Iris pigment epithelial cell (primary cell): ENCODE data around the gene MAST4.

Experiments used
- DNase-seq: peaks from one replicate; pipeline ENCODE4 v3.0.0-alpha.2; 2011; ENCODE audit warnings: low read depth

The MAST4 gene

GRCh38 chr5:66875315-66875714 is 279.1 kb downstream of the MAST4 start:
- no peak for DNase-seq

DNA sequence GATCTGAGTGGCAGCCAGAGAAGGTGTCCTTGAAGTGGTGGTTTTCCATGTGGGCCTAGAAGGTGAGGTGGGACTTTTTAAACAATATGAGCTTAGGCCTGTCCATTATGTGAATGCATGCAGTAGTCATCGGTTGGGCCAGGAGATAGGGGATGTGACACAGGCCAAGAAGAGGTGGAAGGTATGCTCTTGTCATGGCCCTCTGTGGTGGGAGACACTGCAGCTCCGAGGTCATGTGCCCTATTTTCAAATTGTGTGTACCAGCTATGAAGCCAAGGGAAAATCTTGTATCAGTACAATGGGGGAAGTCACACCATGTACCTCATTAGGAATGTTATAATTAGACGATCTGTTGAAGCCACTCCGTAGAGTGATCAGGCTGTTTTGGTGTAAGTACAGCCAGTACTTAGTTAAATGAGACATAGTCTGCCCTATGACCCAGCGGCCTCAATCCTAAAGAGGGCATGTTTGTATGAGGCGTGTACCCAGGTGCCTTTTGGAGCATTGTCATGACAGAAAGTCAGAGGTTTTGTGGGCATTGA is 280.1 kb downstream of the MAST4 start:
- no peak for DNase-seq

DNA sequence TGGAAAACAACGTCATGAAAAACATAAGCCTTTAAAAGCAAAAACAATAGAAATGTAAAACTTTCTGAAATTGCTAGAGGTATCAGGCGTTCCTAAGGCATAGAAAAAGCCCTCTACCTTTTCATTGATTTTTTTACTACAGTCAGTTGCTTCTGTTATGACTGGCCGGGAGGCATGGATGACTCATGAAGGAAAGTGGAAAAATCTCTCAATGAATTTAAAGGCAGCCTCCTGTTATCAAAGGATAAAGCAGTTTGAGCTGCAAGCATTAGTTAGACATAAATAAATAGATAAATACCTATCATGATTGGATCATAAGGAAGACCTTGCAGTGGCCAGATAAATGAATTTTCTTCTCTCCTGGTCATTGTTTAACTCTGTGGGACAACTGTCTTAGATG is 281.6 kb downstream of the MAST4 start:
- DNase-seq, result peak; percentile 62

- no peak for DNase-seq
These were observed 284.2 kb downstream of the MAST4 start for GRCh38 chr5:66880401-66880800.

DNA sequence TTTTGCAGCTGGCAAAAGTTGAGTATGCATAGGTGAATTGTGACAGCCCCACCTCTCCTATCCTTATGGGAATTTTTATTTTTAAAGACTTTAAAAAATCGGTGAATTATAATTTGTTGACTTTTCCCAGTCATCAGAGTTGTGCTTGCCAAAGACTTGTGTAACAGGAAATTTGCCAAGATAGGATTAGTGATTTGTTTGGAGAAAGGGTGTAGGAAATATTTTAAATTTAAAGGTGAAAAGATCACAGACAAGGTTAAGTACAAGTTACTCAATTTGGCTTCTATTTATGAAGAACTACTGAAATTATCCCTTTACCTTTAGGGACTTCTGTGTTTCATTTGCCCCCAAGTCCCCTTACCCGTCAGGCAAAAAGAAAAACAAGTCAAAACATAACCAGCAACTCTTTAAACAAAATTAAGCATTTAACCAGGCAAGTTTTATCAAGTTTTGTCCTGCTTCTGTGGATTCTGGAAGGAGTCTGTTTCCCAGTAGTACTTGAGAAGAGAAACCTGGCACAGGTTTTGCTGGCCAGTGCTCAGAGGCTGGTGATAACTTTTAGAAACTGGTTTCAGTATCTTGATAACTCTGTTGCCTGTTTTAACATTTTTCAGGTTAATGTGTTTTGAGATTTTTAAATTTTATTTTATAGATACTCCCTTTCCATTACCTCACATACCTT is 285.4 kb downstream of the MAST4 start:
- DNase-seq, result peak; percentile 69

DNA sequence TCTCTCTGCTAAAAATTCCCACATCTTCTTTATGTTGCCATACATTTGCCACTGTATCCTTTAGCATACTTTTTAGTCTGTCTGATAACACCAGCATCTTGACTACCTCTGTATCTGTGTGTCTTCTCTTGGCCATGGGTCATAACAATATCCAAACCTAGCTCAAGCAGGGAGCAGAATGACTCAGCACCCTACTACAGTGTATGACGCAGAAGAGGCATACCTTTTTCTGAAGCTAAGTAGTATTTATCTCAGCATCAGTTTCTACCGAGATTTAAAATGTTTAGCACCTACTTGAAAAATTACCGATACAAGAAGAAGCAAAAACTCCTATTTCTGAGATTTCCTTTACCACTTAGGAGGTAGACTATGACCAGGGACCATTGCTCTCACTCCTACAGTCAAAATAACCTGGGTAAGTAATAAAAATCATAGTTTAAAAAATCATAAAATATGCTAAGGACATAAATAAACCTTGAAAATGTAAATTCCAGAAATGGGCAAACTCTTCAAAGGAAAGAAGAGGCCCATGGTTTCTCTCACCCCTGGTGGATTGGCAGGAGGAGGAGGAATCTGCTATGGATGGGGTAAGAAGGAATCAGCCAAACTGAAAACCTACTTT is 286.5 kb downstream of the MAST4 start:
- peak; percentile 91 for DNase-seq

GRCh38 chr5:66884564-66885243 is 288.5 kb downstream of the MAST4 start:
- peak; percentile 29 for DNase-seq

GRCh38 chr5:66886941-66887340 is 290.7 kb downstream of the MAST4 start:
- DNase-seq, result no peak

GRCh38 chr5:66888613-66889012 is 292.4 kb downstream of the MAST4 start:
- no peak for DNase-seq

GRCh38 chr5:66889056-66889455 is 292.9 kb downstream of the MAST4 start:
- no peak for DNase-seq

- no peak for DNase-seq
These were observed 293.3 kb downstream of the MAST4 start for GRCh38 chr5:66889524-66889923.

- DNase-seq, result peak; percentile 19
These were observed 295.2 kb downstream of the MAST4 start for GRCh38 chr5:66891184-66891925.

GRCh38 chr5:66892716-66893115 is 296.5 kb downstream of the MAST4 start:
- no peak for DNase-seq

DNA sequence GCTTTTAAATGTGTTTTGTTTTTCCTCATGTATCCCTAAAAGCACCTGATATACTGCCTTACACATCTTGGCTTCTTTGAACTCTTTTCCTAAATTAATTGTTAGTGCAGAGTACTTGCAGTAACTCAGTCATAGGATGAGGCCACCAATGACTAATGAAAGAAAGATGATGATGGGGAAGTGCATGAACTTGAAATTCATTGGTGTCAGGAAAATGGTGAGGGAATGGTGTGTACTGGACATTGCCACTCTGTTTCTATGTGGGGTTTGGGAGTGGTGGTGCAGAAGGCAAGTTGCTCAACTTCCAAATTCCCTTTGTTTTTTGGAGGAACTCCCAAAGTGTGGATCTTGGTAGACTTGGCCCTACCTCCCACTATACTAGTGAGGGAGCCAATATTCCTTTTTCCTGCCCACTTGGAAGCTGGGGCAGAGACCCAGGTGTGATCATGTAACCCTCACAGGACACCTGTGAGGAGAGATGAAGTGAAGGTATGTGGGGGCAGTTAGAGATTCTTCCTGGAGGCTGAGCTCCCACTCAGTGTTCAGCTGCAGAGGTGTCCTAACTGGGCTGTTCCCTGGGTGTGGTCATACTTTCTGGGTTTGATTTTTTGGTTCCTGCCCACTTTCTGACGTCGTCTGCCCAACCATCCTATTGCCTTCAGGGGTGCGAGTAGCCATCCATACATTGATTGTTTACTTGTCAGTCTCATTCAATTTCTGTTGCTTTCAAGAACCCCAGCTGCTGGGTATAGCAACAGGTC is 298.5 kb downstream of the MAST4 start:
- DNase-seq, result peak; percentile 20

GRCh38 chr5:66896171-66896570 is 300.0 kb downstream of the MAST4 start:
- peak; percentile 12 for DNase-seq

- no peak for DNase-seq
These were observed 301.2 kb downstream of the MAST4 start for GRCh38 chr5:66897356-66897755.

DNA sequence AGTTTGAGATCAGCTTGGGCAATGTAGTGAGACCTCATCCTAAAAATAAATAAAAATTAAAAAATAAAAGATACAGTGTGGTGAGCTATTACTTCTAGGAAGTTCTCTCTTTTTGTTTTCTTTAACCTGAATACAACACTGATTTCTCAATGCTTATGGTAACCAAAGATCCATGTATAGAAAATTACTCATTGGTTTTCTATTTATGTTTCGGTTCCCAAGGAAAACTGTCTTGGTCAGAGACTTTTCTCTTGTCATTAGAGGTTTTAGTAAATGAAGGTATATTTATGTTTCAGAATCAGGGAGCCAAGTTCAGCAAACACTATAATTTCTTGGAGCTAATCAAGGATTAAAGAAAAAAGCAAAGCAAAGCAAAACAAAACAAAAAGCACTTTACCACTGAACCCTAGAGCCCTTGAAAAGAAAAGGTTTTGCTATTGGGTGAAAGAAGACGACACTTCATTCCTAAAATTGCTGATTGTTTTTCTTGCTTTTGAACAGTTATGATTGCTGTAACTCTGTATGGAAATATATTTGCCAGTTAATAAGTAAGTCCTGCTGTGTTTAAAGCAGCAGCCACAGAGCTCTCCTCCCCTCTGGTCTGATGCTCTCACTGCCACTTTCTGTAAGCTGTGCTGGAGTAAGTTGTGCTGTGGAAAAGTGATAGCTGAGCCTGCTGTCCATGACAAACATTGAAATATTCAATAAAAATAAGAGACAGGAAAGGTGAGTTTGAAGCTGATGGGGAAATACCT is 302.2 kb downstream of the MAST4 start:
- no peak for DNase-seq

GRCh38 chr5:66903218-66903617 is 307.0 kb downstream of the MAST4 start:
- DNase-seq, result no peak

GRCh38 chr5:66903709-66904108 is 307.5 kb downstream of the MAST4 start:
- DNase-seq, result no peak

DNA sequence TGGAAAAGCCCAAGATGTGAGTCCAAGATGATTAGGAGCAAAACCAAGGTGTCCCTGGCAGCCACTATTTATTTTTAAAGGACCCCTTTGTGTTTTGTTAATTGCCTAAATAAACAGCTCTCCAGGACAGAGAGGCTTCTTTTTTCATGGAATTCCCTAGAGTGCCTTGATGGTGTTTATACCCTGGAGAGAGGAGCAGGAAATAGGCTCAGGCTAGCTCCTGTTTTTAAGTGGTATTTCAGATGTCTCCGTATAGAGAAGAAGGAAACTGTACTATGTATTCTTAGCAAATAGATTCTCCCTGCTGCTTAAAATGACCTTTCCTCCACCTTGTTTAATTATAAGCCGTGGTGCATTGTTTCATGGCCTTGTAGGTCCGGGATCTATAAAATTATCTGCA is 308.0 kb downstream of the MAST4 start:
- DNase-seq, result no peak

- DNase-seq, result no peak
These were observed 309.8 kb downstream of the MAST4 start for GRCh38 chr5:66906021-66906420.
